DMS 273 (cell line): ENCODE data around the gene GDF2.

ENCODE experiments used
- DNase-seq: peaks from one replicate; lab custom pipeline; 2025; ENCODE audit not compliant: unreplicated experiment; lab: John Stamatoyannopoulos, UW

Gene GDF2

DNA sequence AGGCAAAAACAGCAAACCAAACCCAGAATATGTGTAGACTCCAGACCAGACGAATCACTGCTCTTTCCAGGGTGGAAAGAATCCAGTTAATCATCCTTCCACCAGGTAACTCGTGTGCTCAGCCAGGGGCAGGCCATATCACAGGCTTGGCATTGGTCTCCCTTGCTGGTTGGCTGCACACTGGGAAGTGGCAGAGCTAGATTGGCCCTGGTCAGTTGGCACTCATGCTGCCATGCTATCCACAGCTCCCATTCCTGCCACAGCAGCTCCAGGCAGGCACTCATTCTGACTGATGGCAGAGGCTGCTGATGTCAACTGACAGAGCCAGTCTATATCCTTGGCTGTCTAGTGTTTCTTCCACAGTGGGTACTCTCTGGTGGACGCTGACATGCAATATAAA is 31.9 kb upstream of the GDF2 start:
- DNase-seq: no peak

DNA sequence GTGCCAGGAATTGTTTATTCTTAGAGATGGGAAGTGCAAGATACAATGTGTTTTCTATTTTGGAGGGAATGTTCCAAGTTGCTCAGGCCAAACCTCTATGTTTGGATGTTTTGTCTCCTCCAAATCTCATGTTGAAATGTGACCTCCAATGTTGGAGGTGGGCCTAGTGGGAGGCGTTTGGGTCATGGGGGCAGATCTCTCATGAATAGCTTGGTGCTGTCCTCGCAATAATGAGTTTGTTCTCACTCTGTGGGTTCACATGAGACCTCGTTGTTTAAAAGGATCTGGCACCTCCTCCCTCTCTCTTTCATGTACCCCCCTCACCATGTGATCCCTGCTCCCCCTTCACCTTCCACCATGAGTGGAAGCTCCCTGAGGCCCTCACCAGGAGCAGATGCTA is 30.6 kb upstream of the GDF2 start:
- DNase-seq: no peak

DNA sequence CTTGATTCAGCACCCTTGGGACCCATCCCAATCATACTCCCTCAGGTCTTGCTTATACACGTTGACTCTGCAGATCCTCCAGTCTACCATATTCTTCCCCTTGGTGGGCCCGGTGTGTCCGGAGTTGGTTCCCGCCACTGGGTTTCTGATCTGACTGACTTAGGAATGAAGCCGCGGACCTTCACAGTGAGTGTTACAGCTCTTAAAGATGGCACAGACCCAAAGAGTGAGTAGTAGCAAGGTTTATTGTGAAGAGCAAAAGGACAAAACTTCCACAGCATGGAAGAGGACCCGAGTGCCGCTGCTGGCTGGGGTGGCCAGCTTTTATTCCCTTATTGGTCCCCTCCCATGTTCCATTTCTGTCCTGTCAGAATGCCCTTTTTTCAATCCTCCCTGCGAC is 28.2 kb upstream of the GDF2 start:
- DNase-seq: no peak

DNA sequence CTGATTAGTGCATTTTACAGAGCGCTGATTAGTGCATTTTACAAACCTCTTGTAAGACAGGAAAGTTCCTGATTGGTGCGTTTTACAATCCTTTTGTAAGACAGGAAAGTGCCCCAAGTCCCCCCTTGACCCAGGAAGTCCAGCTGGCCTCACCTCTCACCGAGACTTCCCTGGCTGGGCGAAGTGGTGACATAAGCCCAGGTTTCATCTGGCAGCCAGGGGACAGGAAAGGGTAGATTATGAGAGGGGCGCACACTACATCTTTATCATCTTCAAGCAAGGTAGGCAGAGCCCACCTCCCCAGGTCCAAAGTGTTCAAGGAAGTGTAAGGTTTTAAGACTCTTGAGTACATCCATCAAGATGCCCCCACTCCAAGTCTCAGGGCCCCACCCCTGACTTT is 27.8 kb upstream of the GDF2 start:
- no peak for DNase-seq

DNA sequence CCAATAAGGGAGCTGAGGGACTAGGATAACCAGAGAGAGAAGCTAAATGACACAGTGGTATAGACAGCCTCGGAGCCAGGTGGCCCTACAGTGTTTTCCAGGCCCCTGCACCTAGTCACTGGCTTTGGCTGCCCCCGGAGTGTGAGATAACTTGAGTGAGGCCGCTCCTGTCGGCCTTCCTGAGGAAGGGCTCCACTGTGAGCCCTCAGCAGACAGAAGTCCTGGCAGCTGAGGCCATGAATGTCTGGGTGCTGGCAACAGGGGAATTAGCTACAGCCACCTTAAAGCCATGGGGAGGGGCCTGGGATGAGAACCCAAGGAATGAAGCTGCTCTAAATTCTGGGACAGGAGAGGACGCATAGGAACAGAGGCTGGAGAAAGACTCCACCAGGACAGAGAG is 26.8 kb upstream of the GDF2 start:
- DNase-seq: no peak

DNA sequence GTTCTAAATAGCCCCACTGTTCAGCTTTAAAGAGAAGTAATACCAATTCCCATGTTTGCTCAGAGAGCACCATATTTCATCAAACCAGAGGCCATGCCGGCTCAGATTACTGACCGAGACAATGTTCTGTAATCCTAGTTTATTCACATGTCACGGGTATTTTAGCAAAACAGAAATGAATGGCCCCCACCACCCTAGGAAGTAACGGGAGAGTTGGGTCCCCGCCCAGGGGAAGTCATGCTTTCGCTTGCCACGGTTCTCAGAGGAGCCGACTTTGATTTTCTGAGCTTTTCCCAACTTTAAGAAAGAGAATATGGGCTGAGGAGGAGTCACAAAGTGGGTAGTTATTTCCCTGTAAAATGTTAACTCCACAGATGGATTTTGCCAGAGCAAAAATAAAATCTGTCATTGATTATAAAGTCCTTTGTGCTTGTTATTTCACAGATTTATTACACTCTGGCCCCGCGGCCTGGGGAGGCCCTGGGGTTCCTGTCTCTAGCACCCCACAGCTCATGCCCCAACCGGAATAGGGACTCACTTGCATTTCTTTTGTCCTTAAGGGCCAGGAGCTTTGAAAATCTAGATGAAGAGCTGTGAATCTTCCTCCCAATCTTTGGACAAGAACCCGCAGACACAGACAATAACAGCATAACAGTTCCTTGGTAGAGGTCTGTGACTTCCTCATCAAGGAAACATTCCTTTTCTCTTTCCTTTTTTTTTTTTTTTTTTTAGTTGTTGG is 25.9 kb upstream of the GDF2 start:
- no peak for DNase-seq

DNA sequence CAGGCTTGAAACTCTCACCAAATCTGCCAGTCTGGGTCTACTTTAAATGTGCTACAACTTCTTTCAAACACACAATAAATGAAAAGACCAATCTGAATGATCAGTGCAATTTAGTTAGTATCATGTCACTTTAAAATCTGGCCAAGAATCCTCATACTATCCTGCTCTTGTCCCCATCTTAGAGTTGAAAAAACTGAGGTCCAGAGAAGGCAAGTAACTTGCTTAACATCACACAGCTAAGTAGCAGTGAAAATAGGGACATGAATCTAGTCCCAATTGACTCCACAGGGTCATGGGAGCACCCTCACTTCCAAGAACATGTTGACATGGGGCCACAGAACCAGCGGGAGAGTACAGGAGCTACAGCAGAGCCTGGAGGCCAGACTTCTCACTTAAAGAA is 25.3 kb upstream of the GDF2 start:
- DNase-seq: no peak

DNA sequence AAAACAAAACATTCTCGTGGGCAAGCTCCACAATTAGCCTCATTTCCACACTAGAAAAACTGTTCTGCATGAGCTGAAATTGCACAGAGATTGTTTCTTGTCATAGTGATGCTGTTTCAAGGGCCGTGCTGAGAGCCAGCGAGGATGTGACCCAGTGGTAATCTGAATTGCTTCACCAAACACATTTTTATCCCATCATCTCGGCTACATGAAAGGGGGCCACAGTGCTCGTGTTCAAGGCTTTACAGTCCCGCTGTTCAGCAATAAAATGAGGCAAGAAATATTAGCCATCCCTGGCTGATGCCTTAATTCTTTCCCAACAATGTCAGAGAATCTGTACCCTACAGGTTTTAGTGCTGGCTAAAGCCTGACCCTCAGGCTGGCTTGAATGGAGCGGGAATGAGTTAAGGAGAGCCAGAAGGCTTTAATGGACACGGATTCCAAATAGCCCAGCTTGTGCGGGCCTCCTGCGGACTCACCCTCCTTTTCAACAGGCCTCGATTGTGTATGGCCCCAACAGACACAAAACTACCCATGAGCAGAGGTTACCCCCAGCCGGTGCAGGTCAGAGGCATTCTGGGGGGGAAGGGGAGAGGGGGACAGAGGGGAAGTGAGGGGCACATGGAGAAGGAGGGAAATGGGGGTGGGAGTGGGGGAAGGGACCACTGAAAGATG is 24.3 kb upstream of the GDF2 start:
- no peak for DNase-seq

DNA sequence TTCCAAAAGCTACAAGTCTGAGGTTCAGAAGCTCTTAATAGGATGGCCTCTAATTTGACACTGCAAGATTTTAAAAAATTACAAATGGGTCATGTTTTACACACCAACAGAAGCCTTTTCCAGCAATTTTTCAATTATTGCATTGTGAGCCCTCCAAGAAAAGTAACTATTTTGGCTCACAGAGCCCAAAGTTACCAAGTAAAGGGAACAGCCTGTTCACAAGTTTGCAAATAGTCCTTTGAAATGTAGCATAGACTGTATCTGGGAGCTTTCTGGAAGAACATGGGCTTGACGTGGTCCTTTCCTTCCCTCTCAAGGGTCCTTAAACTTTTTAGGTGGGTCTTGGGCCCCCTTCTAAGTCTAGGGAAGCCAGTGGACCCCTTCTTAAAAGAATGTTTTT is 23.5 kb upstream of the GDF2 start:
- DNase-seq: no peak

DNA sequence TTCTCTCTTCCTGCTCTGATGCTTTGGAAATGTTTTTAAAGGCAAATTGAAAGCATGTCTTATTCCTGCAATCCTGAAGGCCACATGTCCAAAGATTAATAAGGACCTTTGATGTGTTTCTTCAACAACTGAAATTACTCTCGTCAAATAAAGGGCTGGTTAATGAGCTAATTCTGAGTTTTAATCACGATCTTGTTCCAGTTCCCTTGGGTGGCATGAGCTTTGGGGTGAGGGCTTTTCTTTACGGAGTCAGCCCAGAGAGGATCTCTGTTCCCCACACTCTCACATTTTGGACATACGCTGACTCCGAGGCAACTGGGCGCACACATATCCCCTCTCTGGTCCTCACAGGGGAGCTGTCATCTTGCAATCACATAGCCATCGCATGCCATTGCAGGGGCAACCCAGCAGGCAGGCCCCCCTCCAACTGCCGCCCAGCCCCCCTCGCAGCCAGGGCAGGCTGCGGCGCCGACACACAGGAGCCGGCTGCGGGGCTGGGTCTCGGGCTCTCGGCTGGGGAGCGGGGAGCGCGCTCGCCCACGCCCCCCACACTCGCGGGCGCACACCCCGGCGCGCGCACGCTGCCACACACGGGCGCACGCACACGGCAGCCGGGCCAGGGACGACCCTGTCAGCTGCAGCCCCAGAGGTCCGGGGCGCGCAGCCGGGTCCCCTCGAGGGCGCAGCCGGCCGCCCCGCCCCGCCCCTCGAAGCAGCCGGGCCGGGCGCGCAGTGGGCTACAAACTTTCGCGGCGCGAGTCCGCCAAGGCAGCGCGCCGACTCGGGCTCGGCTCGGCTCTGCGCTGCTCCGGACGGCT is 22.4 kb upstream of the GDF2 start, which contains the start of gene GDF10:
Gene GDF10 (plus strand): TSS at position 587 of the 818 bp plus-strand sequence. CDS start 455 bp downstream, outside the sequence.
- DNase-seq: peak; percentile 47

DNA sequence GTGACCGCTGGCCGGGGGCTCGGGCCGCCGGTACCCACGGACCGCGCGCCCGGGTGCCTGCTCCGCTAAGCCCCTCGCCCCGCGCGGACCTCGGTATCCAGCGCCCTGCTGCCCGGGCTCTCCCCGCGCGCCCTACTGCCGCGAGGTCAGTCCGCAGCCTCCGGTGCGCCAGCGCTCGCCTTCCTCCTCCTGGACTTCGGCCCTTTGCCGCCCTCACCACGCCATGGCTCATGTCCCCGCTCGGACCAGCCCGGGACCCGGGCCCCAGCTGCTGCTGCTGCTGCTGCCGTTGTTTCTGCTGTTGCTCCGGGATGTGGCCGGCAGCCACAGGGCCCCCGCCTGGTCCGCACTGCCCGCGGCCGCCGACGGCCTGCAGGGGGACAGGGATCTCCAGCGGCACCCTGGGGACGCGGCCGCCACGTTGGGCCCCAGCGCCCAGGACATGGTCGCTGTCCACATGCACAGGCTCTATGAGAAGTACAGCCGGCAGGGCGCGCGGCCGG is 21.8 kb upstream of the GDF2 start:
- DNase-seq: no peak

DNA sequence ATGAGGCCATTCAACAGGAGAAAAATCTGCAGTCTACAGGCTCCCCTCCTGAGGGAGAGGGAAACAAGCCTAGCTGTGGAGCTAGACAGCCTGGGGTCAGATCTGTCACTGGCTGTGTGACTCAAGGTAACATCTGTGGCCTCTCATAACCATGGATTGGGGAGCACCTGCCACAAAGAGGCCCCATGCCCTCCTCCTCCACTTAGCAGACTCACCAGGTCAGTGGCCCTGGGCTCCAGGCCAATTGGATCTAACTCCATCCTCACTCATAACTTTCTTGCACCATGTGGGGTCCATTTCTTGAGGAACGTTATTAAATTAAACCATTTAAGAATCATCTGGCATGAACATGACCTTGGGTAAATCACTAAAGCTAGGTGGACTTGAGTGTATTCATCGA is 20.4 kb upstream of the GDF2 start:
- DNase-seq: no peak

DNA sequence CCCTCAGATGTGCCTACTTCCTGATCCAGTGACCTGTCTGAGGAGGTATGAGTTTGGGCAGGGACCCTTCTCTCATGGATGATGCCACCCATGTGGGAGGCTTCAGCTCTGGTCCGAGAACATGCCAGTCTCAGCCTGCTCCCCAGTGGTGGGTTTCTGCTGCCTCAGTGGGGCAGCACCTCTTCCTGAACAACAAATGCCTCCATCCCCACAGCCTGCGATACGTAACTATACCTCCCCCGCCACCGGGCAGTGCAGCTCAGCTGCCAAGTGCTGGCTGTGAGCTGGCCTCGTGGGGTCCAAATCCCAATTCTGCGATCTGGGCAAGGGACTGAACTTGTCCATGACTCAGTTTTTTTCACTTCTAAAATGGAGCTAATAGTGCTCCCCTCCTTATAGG is 19.1 kb upstream of the GDF2 start:
- no peak for DNase-seq

DNA sequence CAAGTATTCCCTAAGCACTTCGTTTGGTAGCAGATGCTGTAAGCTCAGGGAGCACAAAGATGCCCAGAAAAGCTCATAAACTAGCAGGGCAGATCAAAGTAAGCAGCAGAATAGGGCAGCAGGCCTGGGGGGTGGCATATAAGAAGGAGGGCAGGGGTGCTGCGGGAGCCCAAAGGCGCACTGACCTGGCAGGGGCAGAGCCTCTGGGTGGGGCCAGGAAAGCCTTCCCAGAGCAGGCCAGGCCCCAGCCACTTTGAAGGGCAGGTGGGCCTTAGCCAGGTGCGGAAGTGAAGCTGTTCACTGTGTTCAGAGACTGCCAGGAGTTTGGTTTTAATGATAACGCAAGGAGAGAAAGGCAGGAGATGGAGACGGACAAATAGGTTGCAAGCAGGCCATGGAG is 18.4 kb upstream of the GDF2 start:
- DNase-seq: no peak

DNA sequence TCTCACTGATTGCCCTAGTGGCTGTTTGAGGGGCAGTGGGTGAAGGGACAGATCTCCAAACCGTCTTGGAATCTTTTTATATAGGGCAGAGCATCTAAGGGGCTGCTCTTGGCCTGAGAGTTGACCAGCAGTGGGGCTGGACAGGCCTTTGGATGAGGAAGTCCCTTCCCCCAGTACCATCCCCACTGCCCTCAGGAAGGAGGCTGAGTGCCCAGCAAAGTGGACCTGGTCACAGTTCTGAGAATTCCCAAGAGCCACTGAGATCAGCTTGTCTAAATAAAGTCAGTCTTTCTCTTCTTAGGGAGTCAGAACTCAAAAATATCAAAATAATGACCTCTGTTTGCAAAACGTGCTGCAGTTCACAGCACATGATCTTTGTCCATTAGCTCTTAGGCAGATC is 16.7 kb upstream of the GDF2 start:
- DNase-seq: no peak

DNA sequence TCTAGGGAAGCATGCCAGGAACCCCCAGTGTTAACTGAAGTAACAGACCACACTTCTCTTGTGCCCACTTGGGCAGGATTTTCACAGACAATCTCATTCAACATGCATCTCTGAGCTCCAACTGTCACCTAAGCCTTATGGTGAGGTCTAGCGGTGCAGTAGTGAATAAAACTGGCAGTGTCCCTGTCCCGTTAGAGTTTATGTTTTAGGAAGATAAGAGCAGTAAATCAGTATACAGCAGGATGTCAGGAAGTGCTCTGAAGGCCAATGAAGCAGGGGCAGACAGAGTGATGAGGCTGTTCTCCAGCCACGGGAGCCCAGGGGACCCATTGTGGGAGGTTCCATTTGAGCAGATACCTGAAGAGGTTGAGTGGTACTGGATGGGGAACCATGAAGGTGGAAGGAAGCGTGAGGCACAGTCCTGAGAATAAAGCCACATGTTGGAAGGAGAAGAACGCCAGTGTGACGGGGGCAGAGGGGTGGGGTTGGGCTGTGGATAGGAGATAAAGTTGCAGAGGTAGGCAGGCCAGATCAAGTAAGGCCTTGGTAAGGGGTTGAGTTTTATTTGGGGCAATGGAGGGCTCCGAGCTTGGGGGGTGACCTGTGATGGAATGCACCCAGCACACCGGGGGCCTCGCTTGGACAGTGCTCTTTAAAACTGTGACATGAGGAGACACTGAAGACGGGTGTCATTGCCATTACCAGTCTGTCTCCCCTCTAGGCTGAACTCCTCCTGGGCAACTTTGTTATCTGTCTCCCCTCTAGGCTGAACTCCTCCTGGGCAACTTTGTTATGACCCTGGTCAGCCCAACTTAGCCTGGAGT is 15.7 kb upstream of the GDF2 start:
- DNase-seq: no peak

DNA sequence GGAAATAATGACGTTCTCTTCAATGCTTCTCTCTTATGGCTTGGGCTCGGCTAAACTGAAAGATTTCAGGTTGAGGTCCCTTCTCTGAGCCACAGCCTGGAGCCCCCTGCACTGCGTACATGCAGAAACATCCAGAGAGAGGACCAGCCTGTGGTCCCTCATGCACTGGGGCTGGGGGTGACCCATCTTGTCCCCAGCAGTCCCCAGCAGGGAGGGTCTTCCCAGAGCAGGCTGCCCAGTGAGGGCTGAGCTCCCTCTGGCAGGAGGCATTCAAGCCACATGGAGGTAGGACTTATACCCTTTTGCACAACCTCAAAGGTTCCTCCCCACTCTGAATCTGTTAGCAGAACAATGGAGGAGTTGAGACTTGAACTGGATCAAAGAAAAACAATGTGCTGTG is 14.9 kb upstream of the GDF2 start:
- DNase-seq: no peak

DNA sequence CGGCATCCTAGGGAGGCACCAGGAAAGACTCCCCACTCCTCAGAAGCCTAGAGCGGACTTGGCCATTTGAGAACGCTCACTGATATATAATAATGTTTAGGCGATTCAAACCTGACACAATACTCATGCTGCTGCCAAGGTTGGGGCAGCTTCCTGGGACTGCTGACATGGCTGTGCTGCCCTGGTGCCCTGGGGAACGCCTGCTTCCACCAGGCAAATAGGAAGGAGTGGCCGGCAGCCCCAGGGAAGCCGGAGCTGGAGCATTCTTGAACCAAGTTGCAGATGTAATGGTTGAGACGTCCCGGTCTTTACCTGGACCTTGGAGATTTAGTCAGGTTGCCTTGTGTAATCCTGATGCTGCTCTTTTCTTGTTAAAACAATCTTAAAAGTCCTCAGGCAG is 13.5 kb upstream of the GDF2 start:
- no peak for DNase-seq

DNA sequence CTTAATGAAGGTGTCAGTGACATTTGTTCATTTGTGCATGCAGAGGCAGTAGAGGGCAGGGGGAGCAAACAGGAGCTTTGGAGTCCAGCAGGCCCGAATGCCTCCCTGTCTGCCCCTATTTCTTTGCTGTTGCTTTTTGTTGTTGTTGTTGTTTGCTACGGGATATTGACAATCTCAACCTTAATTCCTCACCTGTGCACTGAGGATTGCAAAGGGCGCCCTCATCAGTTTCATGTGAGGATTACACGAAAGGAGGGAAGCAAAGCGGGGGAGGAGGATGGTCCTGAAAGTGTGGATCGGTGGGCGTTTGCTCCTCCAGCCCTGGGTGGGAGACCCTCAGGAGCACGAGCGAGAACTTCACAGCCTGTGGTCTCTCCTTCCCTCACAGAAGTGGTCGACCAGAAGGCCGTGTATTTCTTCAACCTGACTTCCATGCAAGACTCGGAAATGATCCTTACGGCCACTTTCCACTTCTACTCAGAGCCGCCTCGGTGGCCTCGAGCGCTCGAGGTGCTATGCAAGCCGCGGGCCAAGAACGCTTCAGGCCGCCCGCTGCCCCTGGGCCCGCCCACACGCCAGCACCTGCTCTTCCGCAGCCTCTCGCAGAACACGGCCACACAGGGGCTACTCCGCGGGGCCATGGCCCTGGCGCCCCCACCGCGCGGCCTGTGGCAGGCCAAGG is 12.7 kb upstream of the GDF2 start:
- DNase-seq: peak; percentile 18

DNA sequence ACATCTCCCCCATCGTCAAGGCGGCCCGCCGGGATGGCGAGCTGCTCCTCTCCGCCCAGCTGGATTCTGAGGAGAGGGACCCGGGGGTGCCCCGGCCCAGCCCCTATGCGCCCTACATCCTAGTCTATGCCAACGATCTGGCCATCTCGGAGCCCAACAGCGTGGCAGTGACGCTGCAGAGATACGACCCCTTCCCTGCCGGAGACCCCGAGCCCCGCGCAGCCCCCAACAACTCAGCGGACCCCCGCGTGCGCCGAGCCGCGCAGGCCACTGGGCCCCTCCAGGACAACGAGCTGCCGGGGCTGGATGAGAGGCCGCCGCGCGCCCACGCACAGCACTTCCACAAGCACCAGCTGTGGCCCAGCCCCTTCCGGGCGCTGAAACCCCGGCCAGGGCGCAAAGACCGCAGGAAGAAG is 12.2 kb upstream of the GDF2 start:
- DNase-seq: no peak
